Measurements from ENCODE around the gene C1QL2.

DNA sequence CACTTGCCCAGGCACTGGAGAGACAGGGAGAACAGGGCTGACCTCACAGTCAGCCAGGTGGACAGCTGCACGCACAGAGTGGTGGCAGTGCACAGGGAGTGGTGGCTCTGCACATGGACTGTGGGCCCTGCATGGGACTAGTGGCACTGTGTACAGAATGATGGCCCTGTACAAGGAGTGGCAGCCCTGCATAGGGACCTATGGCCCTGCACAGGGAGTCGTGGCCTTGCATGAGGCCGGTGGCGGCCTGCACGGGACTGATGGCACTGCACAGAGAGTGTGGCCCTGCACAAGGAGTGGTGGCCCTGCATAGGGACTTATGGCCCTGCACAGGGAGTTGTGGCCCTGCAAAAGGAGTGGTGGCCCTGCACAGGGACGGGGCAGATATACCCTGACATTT is 46.0 kb upstream of the C1QL2 start:
- TF ChIP-seq EP300 (IDR thresholded peaks at IDR 0.05) (no peak), POLR2AphosphoS5 (IDR thresholded peaks at IDR 0.05) (no peak)
- TF ChIP-seq, protein P1, sequence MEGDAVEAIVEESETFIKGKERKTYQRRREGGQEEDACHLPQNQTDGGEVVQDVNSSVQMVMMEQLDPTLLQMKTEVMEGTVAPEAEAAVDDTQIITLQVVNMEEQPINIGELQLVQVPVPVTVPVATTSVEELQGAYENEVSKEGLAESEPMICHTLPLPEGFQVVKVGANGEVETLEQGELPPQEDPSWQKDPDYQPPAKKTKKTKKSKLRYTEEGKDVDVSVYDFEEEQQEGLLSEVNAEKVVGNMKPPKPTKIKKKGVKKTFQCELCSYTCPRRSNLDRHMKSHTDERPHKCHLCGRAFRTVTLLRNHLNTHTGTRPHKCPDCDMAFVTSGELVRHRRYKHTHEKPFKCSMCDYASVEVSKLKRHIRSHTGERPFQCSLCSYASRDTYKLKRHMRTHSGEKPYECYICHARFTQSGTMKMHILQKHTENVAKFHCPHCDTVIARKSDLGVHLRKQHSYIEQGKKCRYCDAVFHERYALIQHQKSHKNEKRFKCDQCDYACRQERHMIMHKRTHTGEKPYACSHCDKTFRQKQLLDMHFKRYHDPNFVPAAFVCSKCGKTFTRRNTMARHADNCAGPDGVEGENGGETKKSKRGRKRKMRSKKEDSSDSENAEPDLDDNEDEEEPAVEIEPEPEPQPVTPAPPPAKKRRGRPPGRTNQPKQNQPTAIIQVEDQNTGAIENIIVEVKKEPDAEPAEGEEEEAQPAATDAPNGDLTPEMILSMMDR (IDR thresholded peaks at IDR 0.05), result no peak
